ENCODE results near the gene AHCY. TPM values are rescaled to one million over a fixed set of nuclear protein-coding genes. Genes with fewer than 3 reads are reported as not detected.
"Not testable (repeated sequence)": the region's sequence is repeated elsewhere in the genome, so short reads cannot be mapped to it uniquely, and the experiment has no call there.

Gene AHCY
- total RNA-seq, 3 donors from 2014 or later: 71.5 to 98.6 (median 74.3) TPM

GRCh38 chr20:34290471-34290870, 12.7 kb downstream of the AHCY start:
- Histone ChIP-seq H3K36me3 (ENCODE audit: low read depth) (no peaks in the 10 kb centered on the region), H3K9me3 (no peaks in the 10 kb centered on the region), H3K4me3 (no peak overlapping the region), H3K4me1 (ENCODE audit: low read depth) (no peaks in the 10 kb centered on the region)
- no peak for TF ChIP-seq CTCF (IDR thresholded peaks at IDR 0.05)
- DNase-seq (peak in 1 of 3 donors; percentile 12), ATAC-seq (no peak)
- intact Hi-C loops (cut with DNase I, micrococcal nuclease): no loop called here

GRCh38 chr20:34287500-34287899, 15.7 kb downstream of the AHCY start:
- DNase-seq; H3K36me3 ChIP-seq (ENCODE audit: low read depth); ATAC-seq; intact Hi-C loops (cut with DNase I, micrococcal nuclease); H3K4me1 ChIP-seq (ENCODE audit: low read depth); H3K9me3 ChIP-seq; H3K4me3 ChIP-seq: not testable (repeated sequence)

GRCh38 chr20:34285450-34285849, 17.7 kb downstream of the AHCY start:
- TF ChIP-seq CTCF (IDR thresholded peaks at IDR 0.05): no peak
- Histone ChIP-seq H3K36me3 (ENCODE audit: low read depth) (no peaks in the 10 kb centered on the region), H3K4me3 (no peak overlapping the region), H3K9me3 (no peaks in the 10 kb centered on the region), H3K4me1 (ENCODE audit: low read depth) (no peaks in the 10 kb centered on the region)
- no peak for DNase-seq
- no peak for ATAC-seq
- intact Hi-C loops (cut with DNase I, micrococcal nuclease): no loop called here

- ATAC-seq (no peak), DNase-seq (no peak)
- Histone ChIP-seq H3K36me3 (ENCODE audit: low read depth) (no peaks in the 10 kb centered on the region), H3K4me1 (ENCODE audit: low read depth) (no peaks in the 10 kb centered on the region), H3K9me3 (no peaks in the 10 kb centered on the region), H3K4me3 (no peak overlapping the region)
- no peak for TF ChIP-seq CTCF (IDR thresholded peaks at IDR 0.05)
- intact Hi-C loops (cut with DNase I, micrococcal nuclease): no loop called here
Measured at GRCh38 chr20:34283844-34284243, 19.3 kb downstream of the AHCY start.

GRCh38 chr20:34282041-34282440, 21.1 kb downstream of the AHCY start:
- Histone ChIP-seq H3K9me3 (no peaks in the 10 kb centered on the region), H3K4me1 (ENCODE audit: low read depth) (no peaks in the 10 kb centered on the region), H3K36me3 (ENCODE audit: low read depth) (no peaks in the 10 kb centered on the region), H3K4me3 (no peak overlapping the region)
- no peak for TF ChIP-seq CTCF (IDR thresholded peaks at IDR 0.05)
- DNase-seq (no peak), ATAC-seq (no peak)
- intact Hi-C loops (cut with DNase I, micrococcal nuclease): no loop called here

- Histone ChIP-seq H3K9me3 (no peaks in the 10 kb centered on the region), H3K4me3 (no peak overlapping the region), H3K4me1 (ENCODE audit: low read depth) (no peaks in the 10 kb centered on the region), H3K36me3 (ENCODE audit: low read depth) (no peaks in the 10 kb centered on the region)
- no peak for DNase-seq
- no peak for ATAC-seq
- intact Hi-C loops (cut with DNase I, micrococcal nuclease): no loop called here
- TF ChIP-seq CTCF (IDR thresholded peaks at IDR 0.05): no peak
Measured at GRCh38 chr20:34281177-34281576, 22.0 kb downstream of the AHCY start.
